Tibial nerve (tissue), 4 donors: ENCODE results near the gene ZNF385B.

ENCODE experiments used
- EP300 ChIP-seq, 2 donors: sonication (generic); formaldehyde crosslinking; IDR thresholded peaks; one replicate each; pipeline ENCODE4 v1.6.1; 2017; ENCODE audit warnings: antibody characterized with exemption in 2 of 2, mild to moderate bottlenecking in 1 of 2
- POLR2A ChIP-seq, 2 donors: fragments of 450-650 bp; IDR thresholded peaks; one replicate each; pipeline ENCODE4 v1.6.1; 2017; ENCODE audit warnings: antibody characterized with exemption in 2 of 2, mild to moderate bottlenecking in 2 of 2, moderate library complexity in 2 of 2
- TF ChIP-seq, protein P1 (sequence below), 5 experiments: fragments of 200-600 bp in 3 of 5; fragments of 450-650 bp in 2 of 5; sonication (generic) in 3 of 5; IDR thresholded peaks; one replicate each; pipeline ENCODE4 v1.5.1; 2016 to 2019; ENCODE audit warnings: antibody characterized with exemption in 5 of 5, mild to moderate bottlenecking in 3 of 5, moderate library complexity in 2 of 5

DNA sequence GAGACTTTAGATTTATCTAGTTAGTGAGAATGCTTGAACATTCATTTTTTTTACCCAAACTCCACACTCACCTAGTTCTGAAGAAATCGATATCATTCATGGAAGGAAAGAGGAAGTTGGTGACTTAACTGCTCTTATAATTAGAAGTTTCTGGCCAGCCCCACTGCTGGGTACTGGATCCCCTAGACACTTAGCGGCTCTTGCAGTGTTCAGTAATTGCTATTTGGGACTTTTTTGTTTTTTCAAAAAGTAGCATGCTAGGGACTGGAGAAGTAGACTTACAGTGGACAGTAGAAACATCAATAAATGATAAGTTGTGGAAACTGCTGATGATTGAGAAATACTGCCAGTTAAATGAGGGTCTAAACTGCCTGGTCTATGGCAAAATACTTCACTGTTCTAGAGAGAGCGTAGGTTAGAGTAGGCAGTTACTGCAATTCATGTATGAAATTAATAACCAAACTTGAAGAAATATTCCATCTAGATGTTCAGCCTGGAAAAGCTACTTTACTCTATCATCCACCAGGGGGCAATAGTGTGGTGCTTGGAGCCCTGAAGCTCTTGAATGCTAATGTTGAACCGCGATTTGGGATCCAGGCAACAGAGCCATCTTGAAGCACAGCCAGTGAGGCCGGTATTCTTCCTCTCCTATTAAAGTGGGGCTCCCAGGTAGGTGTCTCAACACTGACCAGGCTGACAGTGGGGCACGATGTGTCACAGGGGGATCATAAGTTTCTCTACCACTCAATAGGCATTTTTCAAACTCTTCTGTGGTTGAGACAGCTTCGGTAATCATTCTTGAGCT lies 450.7 kb downstream of the ZNF385B start:
- TF ChIP-seq EP300 (IDR thresholded peaks at IDR 0.05), result no peak
- TF ChIP-seq, protein P1, sequence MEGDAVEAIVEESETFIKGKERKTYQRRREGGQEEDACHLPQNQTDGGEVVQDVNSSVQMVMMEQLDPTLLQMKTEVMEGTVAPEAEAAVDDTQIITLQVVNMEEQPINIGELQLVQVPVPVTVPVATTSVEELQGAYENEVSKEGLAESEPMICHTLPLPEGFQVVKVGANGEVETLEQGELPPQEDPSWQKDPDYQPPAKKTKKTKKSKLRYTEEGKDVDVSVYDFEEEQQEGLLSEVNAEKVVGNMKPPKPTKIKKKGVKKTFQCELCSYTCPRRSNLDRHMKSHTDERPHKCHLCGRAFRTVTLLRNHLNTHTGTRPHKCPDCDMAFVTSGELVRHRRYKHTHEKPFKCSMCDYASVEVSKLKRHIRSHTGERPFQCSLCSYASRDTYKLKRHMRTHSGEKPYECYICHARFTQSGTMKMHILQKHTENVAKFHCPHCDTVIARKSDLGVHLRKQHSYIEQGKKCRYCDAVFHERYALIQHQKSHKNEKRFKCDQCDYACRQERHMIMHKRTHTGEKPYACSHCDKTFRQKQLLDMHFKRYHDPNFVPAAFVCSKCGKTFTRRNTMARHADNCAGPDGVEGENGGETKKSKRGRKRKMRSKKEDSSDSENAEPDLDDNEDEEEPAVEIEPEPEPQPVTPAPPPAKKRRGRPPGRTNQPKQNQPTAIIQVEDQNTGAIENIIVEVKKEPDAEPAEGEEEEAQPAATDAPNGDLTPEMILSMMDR (IDR thresholded peaks at IDR 0.05), result peak; percentile 49 to 74 (median 63)
- no peak for TF ChIP-seq POLR2A (IDR thresholded peaks at IDR 0.05)
